ENCODE results near the gene BAX. TPM values are rescaled to one million over a fixed set of nuclear protein-coding genes. Genes with fewer than 3 reads are reported as not detected.

The BAX gene
- total RNA-seq, 1 experiment from 2014 or later: 346 TPM

DNA sequence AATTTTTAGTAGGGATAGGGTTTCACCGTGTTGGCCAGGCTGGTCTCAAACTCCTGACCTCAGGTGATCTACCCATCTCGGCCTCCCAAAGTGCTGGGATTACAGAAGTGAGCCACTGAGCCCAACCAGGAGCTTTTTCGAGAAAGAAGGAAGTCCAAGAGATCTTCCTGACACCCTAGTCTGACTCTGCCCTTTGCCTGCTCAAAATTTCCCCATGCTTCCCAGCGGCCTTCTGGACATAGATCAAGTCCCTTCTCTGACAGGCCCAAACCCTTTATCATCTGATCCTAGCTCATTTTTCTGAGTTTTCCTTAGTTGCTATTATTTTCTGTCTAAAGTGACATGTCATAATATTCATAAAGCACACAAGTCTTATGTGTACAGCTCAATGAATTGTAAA is 1.5 kb upstream of the BAX start:
- Mint-ChIP-seq H3K27me3 (ENCODE audit: low read depth) (peaks cover 17% of the 10 kb centered on the region), H3K4me1 (peaks cover 18% of the 10 kb centered on the region), H3K27ac (peak overlapping the region; percentile 57; the same call in 1 of the 2 replicates), H3K4me3 (peak overlapping the region; percentile 16; the same call in 1 of the 2 replicates), H3K36me3 (peaks cover 28% of the 10 kb centered on the region), H3K9me3 (no peaks in the 10 kb centered on the region)
- ATAC-seq: no peak
- POLR2A ChIA-PET: no interaction called here
- no peak for TF ChIP-seq ESRRA (CRISPR knock-in tag; IDR thresholded peaks at IDR 0.05; ENCODE audit: borderline replicate concordance)
- no peak for TF ChIP-seq TCF7 (CRISPR knock-in tag; IDR thresholded peaks at IDR 0.05; ENCODE audit: low read depth)
- TF ChIP-seq, protein P1, sequence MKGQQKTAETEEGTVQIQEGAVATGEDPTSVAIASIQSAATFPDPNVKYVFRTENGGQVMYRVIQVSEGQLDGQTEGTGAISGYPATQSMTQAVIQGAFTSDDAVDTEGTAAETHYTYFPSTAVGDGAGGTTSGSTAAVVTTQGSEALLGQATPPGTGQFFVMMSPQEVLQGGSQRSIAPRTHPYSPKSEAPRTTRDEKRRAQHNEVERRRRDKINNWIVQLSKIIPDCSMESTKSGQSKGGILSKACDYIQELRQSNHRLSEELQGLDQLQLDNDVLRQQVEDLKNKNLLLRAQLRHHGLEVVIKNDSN (CRISPR knock-in tag; IDR thresholded peaks at IDR 0.05): no peak
- TF ChIP-seq, protein P2, sequence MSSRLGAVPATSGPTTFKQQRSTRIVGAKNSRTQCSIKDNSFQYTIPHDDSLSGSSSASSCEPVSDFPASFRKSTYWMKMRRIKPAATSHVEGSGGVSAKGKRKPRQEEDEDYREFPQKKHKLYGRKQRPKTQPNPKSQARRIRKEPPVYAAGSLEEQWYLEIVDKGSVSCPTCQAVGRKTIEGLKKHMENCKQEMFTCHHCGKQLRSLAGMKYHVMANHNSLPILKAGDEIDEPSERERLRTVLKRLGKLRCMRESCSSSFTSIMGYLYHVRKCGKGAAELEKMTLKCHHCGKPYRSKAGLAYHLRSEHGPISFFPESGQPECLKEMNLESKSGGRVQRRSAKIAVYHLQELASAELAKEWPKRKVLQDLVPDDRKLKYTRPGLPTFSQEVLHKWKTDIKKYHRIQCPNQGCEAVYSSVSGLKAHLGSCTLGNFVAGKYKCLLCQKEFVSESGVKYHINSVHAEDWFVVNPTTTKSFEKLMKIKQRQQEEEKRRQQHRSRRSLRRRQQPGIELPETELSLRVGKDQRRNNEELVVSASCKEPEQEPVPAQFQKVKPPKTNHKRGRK (CRISPR knock-in tag; IDR thresholded peaks at IDR 0.05; ENCODE audit: borderline replicate concordance): no peak
- no peak for TF ChIP-seq ELF4 (CRISPR knock-in tag; IDR thresholded peaks at IDR 0.05; ENCODE audit: low read depth)
- TF ChIP-seq ZNF396 (CRISPR knock-in tag; IDR thresholded peaks at IDR 0.05; ENCODE audit: borderline replicate concordance): no peak
- no peak for TF ChIP-seq FOXJ3 (CRISPR knock-in tag; IDR thresholded peaks at IDR 0.05; ENCODE audit: borderline replicate concordance)
- no peak for TF ChIP-seq FOXK1 (CRISPR knock-in tag; IDR thresholded peaks at IDR 0.05)
- TF ChIP-seq ZNF219 (CRISPR knock-in tag; IDR thresholded peaks at IDR 0.05; ENCODE audit: borderline replicate concordance): no peak
- TF ChIP-seq, protein P3, sequence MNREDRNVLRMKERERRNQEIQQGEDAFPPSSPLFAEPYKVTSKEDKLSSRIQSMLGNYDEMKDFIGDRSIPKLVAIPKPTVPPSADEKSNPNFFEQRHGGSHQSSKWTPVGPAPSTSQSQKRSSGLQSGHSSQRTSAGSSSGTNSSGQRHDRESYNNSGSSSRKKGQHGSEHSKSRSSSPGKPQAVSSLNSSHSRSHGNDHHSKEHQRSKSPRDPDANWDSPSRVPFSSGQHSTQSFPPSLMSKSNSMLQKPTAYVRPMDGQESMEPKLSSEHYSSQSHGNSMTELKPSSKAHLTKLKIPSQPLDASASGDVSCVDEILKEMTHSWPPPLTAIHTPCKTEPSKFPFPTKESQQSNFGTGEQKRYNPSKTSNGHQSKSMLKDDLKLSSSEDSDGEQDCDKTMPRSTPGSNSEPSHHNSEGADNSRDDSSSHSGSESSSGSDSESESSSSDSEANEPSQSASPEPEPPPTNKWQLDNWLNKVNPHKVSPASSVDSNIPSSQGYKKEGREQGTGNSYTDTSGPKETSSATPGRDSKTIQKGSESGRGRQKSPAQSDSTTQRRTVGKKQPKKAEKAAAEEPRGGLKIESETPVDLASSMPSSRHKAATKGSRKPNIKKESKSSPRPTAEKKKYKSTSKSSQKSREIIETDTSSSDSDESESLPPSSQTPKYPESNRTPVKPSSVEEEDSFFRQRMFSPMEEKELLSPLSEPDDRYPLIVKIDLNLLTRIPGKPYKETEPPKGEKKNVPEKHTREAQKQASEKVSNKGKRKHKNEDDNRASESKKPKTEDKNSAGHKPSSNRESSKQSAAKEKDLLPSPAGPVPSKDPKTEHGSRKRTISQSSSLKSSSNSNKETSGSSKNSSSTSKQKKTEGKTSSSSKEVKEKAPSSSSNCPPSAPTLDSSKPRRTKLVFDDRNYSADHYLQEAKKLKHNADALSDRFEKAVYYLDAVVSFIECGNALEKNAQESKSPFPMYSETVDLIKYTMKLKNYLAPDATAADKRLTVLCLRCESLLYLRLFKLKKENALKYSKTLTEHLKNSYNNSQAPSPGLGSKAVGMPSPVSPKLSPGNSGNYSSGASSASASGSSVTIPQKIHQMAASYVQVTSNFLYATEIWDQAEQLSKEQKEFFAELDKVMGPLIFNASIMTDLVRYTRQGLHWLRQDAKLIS (CRISPR knock-in tag; IDR thresholded peaks at IDR 0.05; ENCODE audit: borderline replicate concordance): no peak
- DNase-seq (ENCODE audit: low spot score): no peak
- CTCF ChIA-PET: interaction anchor here (0.5 to 2.1 kb wide), 3 partner anchors 17 to 155 kb away, joined by 4 to 11 read pairs (median 5); partner anchors contain the start of genes GYS1 and RUVBL2

DNA sequence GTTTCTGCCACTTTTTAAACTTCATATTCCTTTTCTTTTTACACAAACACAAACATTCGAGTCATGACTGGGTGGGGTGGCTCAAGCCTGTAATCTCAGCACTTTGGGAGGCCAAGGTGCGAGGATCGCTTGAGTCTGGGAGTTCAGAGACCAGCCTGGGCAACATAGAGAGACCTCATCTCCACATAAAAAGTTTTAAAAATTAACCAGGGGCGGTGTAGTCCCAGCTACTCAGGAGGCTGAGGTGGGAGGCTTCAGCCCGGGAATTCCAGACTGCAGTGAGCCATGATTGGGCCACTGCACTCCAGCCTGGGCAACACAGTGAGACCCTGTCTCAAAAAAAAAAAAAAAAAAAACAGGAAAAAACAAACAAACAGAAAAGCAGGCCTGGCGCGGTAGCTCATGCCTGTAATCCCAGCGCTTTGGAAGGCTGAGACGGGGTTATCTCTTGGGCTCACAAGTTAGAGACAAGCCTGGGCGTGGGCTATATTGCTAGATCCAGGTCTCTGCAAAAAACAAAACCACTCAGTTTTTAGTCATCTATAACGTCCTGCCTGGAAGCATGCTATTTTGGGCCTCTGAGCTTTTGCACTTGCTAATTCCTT is 583 bp upstream of the BAX start:
- peaks cover 18% of the 10 kb centered on the region for H3K4me1 Mint-ChIP-seq
- DNase-seq (ENCODE audit: low spot score) (no peak), ATAC-seq (no peak)
- H3K4me3 Mint-ChIP-seq: peak overlapping the region; percentile 86
- peaks cover 37% of the 10 kb centered on the region for H3K36me3 Mint-ChIP-seq
- H3K27me3 Mint-ChIP-seq (ENCODE audit: low read depth): peaks cover 15% of the 10 kb centered on the region
- peak overlapping the region; percentile 96 for H3K27ac Mint-ChIP-seq
- no peaks in the 10 kb centered on the region for H3K9me3 Mint-ChIP-seq
- ChIA-PET CTCF (interaction anchor here (0.6 to 2.1 kb wide), 7 partner anchors 8 to 192 kb away, joined by 3 to 11 read pairs (median 4); partner anchors contain the start of gene RUVBL2), POLR2A (interaction anchor here (0.5 to 1.5 kb wide), 4 partner anchors 13 to 196 kb away, joined by 3 to 5 read pairs (median 4); no protein-coding TSS in a partner anchor)
- TF ChIP-seq, protein P4, sequence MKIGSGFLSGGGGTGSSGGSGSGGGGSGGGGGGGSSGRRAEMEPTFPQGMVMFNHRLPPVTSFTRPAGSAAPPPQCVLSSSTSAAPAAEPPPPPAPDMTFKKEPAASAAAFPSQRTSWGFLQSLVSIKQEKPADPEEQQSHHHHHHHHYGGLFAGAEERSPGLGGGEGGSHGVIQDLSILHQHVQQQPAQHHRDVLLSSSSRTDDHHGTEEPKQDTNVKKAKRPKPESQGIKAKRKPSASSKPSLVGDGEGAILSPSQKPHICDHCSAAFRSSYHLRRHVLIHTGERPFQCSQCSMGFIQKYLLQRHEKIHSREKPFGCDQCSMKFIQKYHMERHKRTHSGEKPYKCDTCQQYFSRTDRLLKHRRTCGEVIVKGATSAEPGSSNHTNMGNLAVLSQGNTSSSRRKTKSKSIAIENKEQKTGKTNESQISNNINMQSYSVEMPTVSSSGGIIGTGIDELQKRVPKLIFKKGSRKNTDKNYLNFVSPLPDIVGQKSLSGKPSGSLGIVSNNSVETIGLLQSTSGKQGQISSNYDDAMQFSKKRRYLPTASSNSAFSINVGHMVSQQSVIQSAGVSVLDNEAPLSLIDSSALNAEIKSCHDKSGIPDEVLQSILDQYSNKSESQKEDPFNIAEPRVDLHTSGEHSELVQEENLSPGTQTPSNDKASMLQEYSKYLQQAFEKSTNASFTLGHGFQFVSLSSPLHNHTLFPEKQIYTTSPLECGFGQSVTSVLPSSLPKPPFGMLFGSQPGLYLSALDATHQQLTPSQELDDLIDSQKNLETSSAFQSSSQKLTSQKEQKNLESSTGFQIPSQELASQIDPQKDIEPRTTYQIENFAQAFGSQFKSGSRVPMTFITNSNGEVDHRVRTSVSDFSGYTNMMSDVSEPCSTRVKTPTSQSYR (CRISPR knock-in tag; IDR thresholded peaks at IDR 0.05): no peak
- peak; percentile 12; the same call in 1 of the 2 replicates for TF ChIP-seq ZNF121 (CRISPR knock-in tag; IDR thresholded peaks at IDR 0.05)
- no peak for TF ChIP-seq OVOL2 (CRISPR knock-in tag; IDR thresholded peaks at IDR 0.05; ENCODE audit: borderline replicate concordance)
- TF ChIP-seq MYBL2 (CRISPR knock-in tag; IDR thresholded peaks at IDR 0.05): no peak
- 0 out of 2 replicates have a peak, but pooled peaks have one; percentile 45 for TF ChIP-seq GTF2I (CRISPR knock-in tag; conservative IDR thresholded peaks at IDR 0.05)
- no peak for TF ChIP-seq ESRRA (CRISPR knock-in tag; IDR thresholded peaks at IDR 0.05; ENCODE audit: borderline replicate concordance)
- TF ChIP-seq ZNF219 (CRISPR knock-in tag; IDR thresholded peaks at IDR 0.05; ENCODE audit: borderline replicate concordance): no peak
- TF ChIP-seq, protein P5, sequence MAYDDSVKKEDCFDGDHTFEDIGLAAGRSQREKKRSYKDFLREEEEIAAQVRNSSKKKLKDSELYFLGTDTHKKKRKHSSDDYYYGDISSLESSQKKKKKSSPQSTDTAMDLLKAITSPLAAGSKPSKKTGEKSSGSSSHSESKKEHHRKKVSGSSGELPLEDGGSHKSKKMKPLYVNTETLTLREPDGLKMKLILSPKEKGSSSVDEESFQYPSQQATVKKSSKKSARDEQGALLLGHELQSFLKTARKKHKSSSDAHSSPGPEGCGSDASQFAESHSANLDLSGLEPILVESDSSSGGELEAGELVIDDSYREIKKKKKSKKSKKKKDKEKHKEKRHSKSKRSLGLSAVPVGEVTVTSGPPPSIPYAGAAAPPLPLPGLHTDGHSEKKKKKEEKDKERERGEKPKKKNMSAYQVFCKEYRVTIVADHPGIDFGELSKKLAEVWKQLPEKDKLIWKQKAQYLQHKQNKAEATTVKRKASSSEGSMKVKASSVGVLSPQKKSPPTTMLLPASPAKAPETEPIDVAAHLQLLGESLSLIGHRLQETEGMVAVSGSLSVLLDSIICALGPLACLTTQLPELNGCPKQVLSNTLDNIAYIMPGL (CRISPR knock-in tag; IDR thresholded peaks at IDR 0.05): no peak
- TF ChIP-seq TCF7 (CRISPR knock-in tag; IDR thresholded peaks at IDR 0.05; ENCODE audit: low read depth): no peak
